Osteoblast (primary cell): ENCODE results near the gene OSM. TPM values are rescaled to one million over a fixed set of nuclear protein-coding genes. Genes with fewer than 3 reads are reported as not detected.

Experiments used
- DNase-seq: peaks from one replicate; pipeline ENCODE4 v3.0.0; 2011; ENCODE audit warnings: low spot score, mixed read lengths; ENCODE audit not compliant: insufficient read length; ENCODE audit errors: missing footprints
- H2AFZ ChIP-seq: 2 replicates; pipeline ENCODE4 v1.6.0; 2011; ENCODE audit warnings: mild to moderate bottlenecking, low read length
- H3K27ac ChIP-seq: 2 replicates; pipeline ENCODE4 v1.5.1; 2011; ENCODE audit warnings: mild to moderate bottlenecking, low read depth, low read length, moderate library complexity
- H3K27me3 ChIP-seq: 2 replicates; pipeline ENCODE4 v1.6.0; 2012; ENCODE audit warnings: mild to moderate bottlenecking, control low read depth, inconsistent platforms, low read length, moderate library complexity; ENCODE audit not compliant: insufficient read depth
- H3K36me3 ChIP-seq: 2 replicates; pipeline ENCODE4 v1.5.1; 2011; ENCODE audit warnings: mild to moderate bottlenecking, low read length, control low read depth, moderate library complexity; ENCODE audit not compliant: insufficient read depth
- H3K4me1 ChIP-seq: 2 replicates; pipeline ENCODE4 v1.5.1; 2011; ENCODE audit warnings: mild to moderate bottlenecking, low read length, control low read depth, moderate library complexity; ENCODE audit not compliant: insufficient read depth
- H3K4me2 ChIP-seq: 2 replicates; pipeline ENCODE4 v1.6.0; 2011; ENCODE audit warnings: mild to moderate bottlenecking, low read length; ENCODE audit not compliant: insufficient read depth
- H3K4me3 ChIP-seq: fragments of 200-600 bp; sonication (generic); 3 replicates; pipeline ENCODE4 v1.5.1; 2012; ENCODE audit warnings: mild to moderate bottlenecking, low read length, inconsistent platforms; ENCODE audit not compliant: insufficient read depth
- H3K79me2 ChIP-seq: 2 replicates; pipeline ENCODE4 v1.6.0; 2012; ENCODE audit warnings: mild to moderate bottlenecking, low read length, control low read depth, inconsistent platforms; ENCODE audit not compliant: insufficient read depth
- H3K9me3 ChIP-seq: 2 replicates; pipeline ENCODE4 v1.5.1; 2011; ENCODE audit warnings: low read depth, low read length, control low read depth
- H4K20me1 ChIP-seq: 2 replicates; pipeline ENCODE4 v1.6.0; 2012; ENCODE audit warnings: mild to moderate bottlenecking, low read length, control low read depth; ENCODE audit not compliant: insufficient read depth
- CTCF ChIP-seq: IDR thresholded peaks from 2 replicates; pipeline ENCODE4 v1.5.1; 2011; ENCODE audit warnings: mild to moderate bottlenecking, low read depth, low read length, moderate library complexity; ENCODE audit errors: extremely low read depth
- total RNA-seq: library from RNA; depleted of rRNA; stranded (reverse); fragments of >200 nt; gene quantifications from 2 replicates; pipeline ENCODE4 v1.2.3, GENCODE V29; 2012

OSM gene
- total RNA-seq, 1 donor = not detected

GRCh38 chr22:30246814-30247376 is 19.8 kb downstream of the OSM start:
- no peak for TF ChIP-seq CTCF
- Histone ChIP-seq H3K27me3 (no peaks in the 10 kb centered on the region), H3K4me3 (peak overlapping the region; percentile 93), H4K20me1 (peaks cover 14% of the 10 kb centered on the region), H2AFZ (peak overlapping the region; percentile 47), H3K4me2 (peak overlapping the region; percentile 96), H3K27ac (peak overlapping the region; percentile 96), H3K36me3 (peaks cover 32% of the 10 kb centered on the region), H3K79me2 (peaks cover 61% of the 10 kb centered on the region), H3K9me3 (no peaks in the 10 kb centered on the region), H3K4me1 (peaks cover 62% of the 10 kb centered on the region)
- DNase-seq = peak; percentile 99

GRCh38 chr22:30245985-30246813 is 20.5 kb downstream of the OSM start, which contains the start of gene LIF:
TSS of gene LIF (minus strand) at chr22:30246759. CDS start at chr22:30246695, 64 bp downstream.
- Histone ChIP-seq H3K9me3 (no peaks in the 10 kb centered on the region), H3K27ac (peak within 1 kb of the TSS; percentile 96), H3K36me3 (peaks cover 37% of the 10 kb centered on the region), H2AFZ (peak within 1 kb of the TSS; percentile 47), H4K20me1 (peaks cover 14% of the 10 kb centered on the region), H3K4me3 (peak within 1 kb of the TSS; percentile 93), H3K4me2 (peak within 1 kb of the TSS; percentile 96), H3K79me2 (peaks cover 61% of the 10 kb centered on the region), H3K27me3 (no peaks in the 10 kb centered on the region), H3K4me1 (peaks cover 59% of the 10 kb centered on the region)
- no peak for TF ChIP-seq CTCF
- peak; percentile 92 for DNase-seq

GRCh38 chr22:30245181-30245984 is 21.3 kb downstream of the OSM start:
- no peaks in the 10 kb centered on the region for H3K9me3 ChIP-seq
- H3K79me2 ChIP-seq = peaks cover 61% of the 10 kb centered on the region

More at GRCh38 chr22:30245181-30245984, 21.3 kb downstream of the OSM start:
- DNase-seq = peak; percentile 89
- no peak for TF ChIP-seq CTCF
- no peak overlapping the region for H2AFZ ChIP-seq
- H4K20me1 ChIP-seq = peaks cover 14% of the 10 kb centered on the region
- peak overlapping the region; percentile 93 for H3K4me3 ChIP-seq
- H3K36me3 ChIP-seq = peaks cover 41% of the 10 kb centered on the region
- H3K4me1 ChIP-seq = peaks cover 59% of the 10 kb centered on the region
- H3K27me3 ChIP-seq = no peaks in the 10 kb centered on the region
- H3K4me2 ChIP-seq = peak overlapping the region; percentile 96
- peak overlapping the region; percentile 96 for H3K27ac ChIP-seq
